Coronary artery (tissue), 2 donors: ENCODE measurements around the gene ZGPAT.

ENCODE experiments used
- DNase-seq: peaks from one replicate; pipeline ENCODE4 v3.0.0-alpha.2; 2017; ENCODE audit warnings: low spot score
- H3K27ac ChIP-seq, 2 donors: fragments of 200-600 bp; sonication (generic); one replicate each; pipeline ENCODE4 v1.5.1; 2016 to 2019
- H3K4me3 ChIP-seq: fragments of 200-600 bp; sonication (generic); 2 replicates; pipeline ENCODE4 v1.5.1; 2016; ENCODE audit warnings: mild to moderate bottlenecking, moderate library complexity
- TF ChIP-seq, protein P1 (sequence below): fragments of 200-600 bp; sonication (generic); IDR thresholded peaks from one replicate; pipeline ENCODE4 v1.5.1; 2019; ENCODE audit warnings: antibody characterized with exemption

ZGPAT gene

DNA sequence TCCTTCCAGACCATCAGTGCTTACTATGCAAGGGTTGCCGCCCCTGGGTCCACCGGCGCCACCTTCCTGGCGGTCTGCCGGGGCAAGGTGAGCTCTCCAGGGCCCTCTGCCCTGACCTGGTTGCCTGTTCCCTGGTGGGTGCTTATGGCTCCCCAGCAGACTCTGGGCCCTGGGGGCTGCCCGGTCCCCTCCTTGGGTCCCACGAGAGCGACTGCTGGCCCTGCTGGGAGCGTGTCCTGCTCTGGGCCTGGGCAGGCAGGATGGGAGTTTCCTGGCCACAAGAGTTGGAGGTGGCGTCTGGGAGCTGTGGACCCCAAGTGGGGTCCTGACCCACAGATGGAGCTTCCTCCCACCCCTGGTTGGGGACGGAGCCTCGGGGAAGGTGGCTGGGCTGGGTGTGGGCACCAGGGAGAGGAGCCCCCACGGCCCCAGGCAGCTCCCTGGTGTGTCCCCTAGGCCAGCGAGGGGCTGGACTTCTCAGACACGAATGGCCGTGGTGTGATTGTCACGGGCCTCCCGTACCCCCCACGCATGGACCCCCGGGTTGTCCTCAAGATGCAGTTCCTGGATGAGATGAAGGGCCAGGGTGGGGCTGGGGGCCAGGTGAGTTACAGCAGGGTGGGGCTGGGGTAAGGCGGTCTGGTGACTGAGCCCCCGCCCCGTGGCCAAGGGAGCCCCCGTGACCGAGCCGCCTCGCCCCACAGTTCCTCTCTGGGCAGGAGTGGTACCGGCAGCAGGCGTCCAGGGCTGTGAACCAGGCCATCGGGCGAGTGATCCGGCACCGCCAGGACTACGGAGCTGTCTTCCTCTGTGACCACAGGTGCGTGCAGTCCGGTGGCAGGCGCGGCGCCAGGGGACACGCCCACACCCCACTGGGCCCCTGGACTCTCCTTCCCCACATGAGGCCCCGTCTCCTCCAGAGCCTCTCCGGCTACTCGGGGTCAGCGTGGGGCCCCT, 18.5 kb upstream of the ZGPAT start:
- Histone ChIP-seq H3K4me3 (no peak overlapping the region), H3K27ac (peak overlapping the region in 1 of 2 donors; percentile 81)
- DNase-seq: no peak
- TF ChIP-seq, protein P1, sequence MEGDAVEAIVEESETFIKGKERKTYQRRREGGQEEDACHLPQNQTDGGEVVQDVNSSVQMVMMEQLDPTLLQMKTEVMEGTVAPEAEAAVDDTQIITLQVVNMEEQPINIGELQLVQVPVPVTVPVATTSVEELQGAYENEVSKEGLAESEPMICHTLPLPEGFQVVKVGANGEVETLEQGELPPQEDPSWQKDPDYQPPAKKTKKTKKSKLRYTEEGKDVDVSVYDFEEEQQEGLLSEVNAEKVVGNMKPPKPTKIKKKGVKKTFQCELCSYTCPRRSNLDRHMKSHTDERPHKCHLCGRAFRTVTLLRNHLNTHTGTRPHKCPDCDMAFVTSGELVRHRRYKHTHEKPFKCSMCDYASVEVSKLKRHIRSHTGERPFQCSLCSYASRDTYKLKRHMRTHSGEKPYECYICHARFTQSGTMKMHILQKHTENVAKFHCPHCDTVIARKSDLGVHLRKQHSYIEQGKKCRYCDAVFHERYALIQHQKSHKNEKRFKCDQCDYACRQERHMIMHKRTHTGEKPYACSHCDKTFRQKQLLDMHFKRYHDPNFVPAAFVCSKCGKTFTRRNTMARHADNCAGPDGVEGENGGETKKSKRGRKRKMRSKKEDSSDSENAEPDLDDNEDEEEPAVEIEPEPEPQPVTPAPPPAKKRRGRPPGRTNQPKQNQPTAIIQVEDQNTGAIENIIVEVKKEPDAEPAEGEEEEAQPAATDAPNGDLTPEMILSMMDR: no peak

DNA sequence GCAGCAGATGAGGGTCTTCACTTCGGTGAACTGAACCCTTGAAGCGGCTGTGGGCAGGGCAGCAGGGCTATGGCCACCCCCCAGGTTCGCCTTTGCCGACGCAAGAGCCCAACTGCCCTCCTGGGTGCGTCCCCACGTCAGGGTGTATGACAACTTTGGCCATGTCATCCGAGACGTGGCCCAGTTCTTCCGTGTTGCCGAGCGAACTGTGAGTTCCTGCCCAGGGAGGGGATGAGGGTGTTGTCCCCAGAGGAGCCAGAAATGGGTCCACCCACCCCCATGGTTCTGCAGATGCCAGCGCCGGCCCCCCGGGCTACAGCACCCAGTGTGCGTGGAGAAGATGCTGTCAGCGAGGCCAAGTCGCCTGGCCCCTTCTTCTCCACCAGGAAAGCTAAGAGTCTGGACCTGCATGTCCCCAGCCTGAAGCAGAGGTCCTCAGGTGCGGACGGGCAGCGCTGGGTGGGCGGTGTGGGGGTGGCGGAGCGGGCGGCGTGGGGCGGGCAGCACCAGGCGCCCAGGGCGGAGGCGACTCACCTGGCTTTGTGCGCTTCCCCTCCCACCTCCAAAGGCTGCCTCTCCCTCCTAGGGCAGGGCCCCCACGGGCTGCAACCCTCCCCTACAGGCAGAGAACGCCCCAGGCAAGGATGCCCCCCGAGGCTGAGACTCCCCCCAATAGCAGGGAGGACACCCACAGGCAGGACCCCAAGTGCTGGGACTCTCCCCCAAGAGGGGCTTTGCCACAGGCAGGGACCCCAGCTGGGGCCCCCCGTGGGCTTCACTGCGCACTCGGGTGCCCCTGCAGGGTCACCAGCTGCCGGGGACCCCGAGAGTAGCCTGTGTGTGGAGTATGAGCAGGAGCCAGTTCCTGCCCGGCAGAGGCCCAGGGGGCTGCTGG, 17.6 kb upstream of the ZGPAT start:
- TF ChIP-seq, protein P1: no peak
- Histone ChIP-seq H3K27ac (peak overlapping the region in 1 of 2 donors; percentile 5), H3K4me3 (no peak overlapping the region)
- peak; percentile 74 for DNase-seq

DNA sequence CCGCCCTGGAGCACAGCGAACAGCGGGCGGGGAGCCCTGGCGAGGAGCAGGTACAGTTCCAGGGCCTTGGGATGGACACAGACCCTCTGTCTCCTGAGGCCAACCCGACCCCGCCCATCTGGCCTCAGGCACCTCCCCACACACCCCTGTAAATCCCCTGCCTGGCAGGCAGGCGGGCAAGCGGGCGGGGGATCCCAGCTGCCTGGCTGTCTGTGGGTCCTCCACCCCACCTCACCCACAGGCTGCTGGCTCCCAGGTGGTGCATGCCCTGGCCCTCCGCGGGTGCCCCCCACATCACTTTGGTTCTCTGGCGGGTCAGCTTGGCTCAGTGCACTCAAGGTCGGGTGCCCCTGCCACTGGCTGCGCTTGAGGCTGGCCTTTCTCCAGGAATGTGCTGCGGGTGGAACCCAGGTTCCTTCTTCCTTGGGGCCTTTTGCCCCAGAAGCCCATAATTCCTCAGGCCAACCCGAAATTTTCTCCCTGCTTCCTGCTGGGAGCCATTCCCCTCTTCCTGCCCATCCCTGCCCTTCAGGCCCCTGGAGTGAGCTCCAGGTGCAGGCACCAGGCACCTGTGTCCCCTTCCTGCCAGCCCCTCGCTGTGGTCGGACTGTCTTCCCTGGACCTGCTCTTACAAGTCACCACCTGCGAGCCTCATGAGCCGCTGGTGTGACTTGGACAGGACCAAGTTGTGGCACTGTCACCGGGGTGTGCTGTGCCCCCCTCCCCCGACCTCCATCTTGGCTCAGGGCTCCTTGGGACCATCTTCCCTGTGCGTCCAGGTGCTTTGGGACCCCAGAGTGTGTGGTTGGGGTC, 16.7 kb upstream of the ZGPAT start:
- Histone ChIP-seq H3K4me3 (no peak overlapping the region), H3K27ac (peak overlapping the region in 1 of 2 donors; percentile 5)
- TF ChIP-seq, protein P1: no peak
- DNase-seq: peak; percentile 75

DNA sequence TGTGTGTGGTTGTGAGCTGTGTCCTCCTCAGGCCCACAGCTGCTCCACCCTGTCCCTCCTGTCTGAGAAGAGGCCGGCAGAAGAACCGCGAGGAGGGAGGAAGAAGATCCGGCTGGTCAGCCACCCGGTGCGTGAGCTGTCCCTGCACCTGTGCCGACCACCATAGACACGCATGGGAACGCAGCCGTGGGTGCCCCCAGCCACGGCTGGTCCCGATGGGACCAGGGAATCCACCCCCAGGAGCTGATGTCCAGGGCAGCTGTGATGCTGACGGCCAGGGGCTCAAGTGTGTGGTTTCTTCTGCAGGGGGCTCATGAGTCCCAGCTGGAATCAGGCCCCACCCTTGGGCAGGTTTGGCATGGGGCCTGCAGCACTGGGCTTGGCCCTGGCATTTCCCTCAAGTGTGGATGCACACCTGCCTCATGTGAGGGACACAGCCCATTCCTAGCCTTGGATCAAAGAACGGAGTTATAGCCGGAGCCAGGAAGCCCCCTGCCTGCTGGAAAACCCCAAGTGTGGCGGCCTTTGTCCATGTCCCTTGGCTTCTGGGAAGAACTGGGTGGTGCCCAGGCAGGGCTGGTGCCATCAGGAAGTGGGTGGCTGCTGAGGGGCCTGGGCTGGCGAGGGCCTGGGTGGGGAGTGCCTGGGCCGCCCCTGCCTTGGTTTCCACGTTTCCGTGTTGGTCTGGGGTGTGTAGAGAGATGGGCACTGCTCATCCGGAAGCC, 16.0 kb upstream of the ZGPAT start:
- Histone ChIP-seq H3K27ac (peak overlapping the region in 1 of 2 donors; percentile 62), H3K4me3 (no peak overlapping the region)
- DNase-seq: no peak
- TF ChIP-seq, protein P1: no peak

DNA sequence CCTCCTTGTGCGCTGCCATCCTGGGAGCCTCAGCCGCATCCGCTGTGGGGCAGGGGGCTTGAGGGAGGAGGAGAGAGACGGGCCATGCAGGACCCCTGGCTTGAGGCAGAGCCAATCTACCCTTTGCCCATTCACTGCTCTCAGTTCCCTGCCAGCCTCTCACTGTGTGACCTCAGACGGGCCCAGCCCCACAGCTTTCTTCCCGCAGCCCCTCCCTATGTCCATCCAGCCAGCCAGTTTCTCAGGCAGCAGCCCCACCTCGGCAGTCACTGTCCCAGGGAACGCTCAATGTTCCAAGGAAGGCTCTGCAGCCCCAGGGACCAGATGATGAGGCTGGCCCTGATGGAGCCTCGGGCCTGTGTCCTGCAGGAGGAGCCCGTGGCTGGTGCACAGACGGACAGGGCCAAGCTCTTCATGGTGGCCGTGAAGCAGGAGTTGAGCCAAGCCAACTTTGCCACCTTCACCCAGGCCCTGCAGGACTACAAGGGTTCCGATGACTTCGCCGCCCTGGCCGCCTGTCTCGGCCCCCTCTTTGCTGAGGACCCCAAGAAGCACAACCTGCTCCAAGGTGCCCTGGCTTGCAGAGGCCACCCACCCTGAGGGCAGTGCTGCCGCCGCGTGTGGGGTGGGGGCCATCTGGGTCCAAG, 15.3 kb upstream of the ZGPAT start:
- Histone ChIP-seq H3K4me3 (no peak overlapping the region), H3K27ac (peak overlapping the region in 1 of 2 donors; percentile 62)
- peak; percentile 74 for DNase-seq
- TF ChIP-seq, protein P1: no peak
